ENCODE data around the gene SLC5A2.
A peak's percentile ranks its signal among the peaks of the same experiment; 100 is the strongest.
"Not testable (repeated sequence)": the region's sequence is repeated elsewhere in the genome, so short reads cannot be mapped to it uniquely, and the experiment has no call there.

The SLC5A2 gene

DNA sequence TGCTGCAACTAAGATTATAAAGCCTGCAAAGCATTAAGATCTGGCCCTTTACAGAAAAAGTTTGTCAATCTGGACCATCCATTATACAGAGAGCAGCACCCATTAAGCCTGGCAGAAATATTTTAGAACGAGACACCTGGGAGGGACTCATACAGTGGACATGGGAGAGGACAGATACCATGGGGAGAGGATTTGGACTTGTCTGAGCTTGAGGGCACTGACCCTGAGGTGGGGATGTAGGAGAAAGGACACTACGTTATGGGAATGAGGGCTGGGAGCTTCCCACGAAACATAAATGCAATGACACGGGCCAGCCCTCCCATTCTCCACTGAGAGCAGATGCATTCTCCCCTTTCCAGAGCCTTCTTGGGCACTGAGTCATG is 19.0 kb downstream of the SLC5A2 start:
- DNase-seq = no peak

DNA sequence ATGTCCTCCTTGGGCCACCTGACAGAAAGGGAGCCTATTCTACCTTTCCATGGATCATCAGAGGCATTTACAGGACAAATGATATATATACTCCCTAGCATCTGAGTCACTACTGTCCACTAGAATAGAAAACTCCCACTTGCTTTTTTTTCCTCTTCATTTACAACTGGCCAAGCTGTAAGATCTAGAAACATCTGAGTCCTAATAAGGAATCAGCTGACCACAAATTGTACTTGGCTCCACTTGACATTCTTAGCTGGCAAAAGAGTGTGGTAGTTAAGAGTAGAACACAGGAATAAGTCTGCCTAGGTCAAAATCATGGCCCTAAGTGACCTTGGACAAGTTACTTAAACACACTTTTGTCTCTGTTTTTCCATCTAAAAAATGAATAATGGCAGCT is 20.1 kb downstream of the SLC5A2 start:
- no peak for DNase-seq

DNA sequence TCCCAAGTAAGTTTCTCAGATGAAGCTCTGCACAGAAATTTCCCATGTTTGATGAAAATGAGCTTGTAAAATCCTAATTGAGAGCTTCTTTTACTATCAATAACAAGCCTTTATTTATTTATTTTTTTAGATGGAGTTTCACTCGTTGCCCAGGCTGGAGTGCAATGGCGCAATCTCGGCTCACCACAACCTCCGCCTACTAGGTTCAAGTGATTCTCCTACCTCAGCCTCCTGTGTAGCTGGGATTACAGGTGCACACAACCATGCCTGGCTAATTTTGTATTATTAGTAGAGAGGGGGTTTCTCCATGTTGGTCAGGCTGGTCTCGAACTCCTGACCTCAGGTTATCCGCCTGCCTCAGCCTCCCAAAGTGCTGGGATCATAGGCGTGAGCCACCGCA is 20.6 kb downstream of the SLC5A2 start:
- not testable (repeated sequence) for DNase-seq

DNA sequence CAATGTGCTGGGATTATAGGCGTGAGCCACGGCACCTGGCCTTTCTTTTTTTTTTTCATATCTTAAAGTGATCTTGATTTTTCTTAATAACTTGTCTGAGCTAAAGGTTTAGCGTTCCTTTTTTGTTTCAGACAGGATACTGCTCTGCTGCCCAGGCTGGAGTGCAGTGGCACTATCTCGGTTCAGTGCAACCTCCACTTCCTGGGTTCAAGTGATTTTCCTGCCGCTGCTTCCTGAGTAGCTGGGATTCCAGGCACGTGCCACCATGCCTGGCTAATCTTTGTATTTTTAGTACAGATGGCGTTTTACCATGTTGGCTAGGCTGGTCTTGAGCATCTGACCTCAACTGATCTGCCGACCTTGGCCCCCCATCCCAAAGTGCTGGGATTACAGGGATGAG is 21.2 kb downstream of the SLC5A2 start:
- no peak for DNase-seq

DNA sequence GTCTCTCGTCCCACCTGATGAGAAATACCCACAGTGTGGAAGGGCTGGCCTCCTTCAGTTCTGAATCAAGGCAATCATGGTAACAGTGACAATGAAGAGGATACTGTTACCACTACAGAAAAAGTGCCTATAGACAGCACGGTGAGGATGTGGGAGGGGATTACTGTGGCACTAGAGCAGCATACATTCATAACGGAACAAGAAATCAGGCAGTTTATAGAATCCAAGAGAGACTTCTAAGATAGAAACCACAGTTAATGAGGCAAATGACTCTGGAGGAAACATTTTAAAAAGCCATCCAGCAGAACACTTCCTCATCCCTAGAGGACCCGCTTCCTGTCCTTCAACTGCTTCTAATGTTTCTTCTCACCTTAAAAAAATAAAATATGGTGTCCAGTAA is 22.6 kb downstream of the SLC5A2 start:
- no peak for DNase-seq

DNA sequence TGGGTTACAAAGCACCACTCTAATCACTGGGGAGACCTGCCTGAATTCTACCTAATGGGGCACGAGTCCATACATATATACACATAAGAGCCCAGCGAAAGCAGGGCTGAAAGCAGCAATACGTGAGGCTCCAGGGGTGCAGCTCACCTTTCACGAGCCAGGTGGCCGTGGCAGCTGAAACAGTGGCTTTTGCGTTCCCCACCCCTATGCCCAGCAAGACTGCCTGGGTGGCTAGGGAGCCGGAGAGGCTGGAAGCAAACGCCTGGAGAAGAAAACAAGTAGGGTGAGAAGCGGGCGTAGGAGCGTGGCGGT is 24.6 kb downstream of the SLC5A2 start:
- no peak for DNase-seq

DNA sequence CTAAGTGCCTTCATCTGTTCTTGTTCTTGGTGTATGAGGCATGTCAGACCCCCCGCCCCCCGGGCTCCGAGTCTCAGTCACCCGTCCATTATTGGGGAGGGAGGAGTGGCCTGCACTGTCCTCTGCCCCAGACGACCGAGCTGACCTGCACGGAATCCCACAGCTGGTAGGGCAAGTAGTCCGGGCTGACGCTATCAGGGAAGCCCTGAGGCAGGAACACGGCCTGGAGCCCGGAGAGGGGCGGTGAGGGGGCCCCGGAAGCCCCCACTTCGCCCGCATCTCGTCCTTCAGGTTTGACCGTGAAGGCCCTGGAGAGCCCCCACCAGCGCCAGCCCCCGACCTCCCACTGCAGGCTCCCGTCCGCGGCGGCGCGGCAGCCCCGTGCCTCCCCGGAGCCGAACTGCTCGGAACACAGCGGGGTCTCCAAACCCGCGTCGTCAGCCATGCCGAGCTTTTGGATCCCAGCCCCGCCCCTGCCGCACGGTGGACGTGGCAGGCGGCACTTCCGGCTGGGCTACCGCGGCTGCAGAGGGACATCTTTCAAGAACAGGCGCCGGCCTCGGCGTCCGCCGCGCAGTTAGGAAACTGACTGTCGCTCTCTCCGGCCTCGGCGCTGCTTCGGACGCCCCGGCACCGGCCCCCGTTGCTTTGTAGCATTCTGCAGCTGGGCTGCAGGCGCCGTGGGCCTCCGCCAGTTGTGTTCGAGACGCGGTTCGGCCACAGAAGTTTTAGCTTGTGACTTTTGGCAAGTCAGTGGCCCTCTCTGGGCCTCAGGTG is 25.2 kb downstream of the SLC5A2 start, which contains the start of gene RUSF1:
TSS of gene RUSF1 (minus strand) at position 463 of the 777 bp plus-strand sequence. CDS start at position 445, 18 bp downstream.
- peak; percentile 48 to 82 for DNase-seq

DNA sequence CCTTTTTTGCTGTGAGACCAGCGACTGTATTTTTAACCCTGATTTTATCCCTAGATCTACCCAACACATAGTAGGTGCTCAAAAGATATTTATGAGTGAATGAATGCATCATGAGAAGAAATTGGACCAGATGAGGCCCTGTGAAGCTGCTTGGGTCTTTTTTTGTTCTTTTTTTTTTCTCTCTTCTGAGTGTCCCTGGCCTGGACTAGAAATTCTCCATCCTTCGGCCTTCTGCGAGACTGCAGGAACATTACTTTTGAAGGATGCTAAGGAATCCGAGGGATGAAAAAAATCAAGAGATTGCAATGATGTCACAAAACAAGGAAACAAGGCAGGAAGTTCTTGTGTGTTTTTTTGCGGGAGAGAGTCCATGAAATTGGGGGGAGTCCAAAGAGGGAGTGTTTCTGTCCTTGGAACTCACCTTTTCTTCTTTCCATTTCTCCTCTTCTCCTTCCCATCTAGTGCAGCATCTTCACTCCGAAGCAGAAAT is 25.8 kb downstream of the SLC5A2 start:
- no peak for DNase-seq

DNA sequence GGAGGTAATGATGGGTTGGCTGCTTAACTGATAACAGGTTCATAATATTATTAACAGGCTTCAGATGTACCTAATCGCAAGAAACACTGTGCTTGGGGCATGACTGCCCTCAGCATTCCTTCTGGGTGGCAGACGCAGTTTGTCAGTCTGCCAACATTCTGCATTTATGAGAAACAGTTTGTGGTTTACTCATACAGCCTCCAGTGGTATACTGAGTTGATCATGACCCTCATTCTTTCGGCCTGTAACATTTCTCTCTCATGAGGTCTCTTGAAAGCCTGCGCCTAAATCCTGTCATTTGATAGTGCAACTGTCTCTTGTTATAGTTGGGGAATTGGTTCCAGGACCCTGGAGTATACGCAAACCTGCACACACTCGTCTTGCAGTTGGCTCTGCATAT is 30.2 kb downstream of the SLC5A2 start:
- DNase-seq = no peak

DNA sequence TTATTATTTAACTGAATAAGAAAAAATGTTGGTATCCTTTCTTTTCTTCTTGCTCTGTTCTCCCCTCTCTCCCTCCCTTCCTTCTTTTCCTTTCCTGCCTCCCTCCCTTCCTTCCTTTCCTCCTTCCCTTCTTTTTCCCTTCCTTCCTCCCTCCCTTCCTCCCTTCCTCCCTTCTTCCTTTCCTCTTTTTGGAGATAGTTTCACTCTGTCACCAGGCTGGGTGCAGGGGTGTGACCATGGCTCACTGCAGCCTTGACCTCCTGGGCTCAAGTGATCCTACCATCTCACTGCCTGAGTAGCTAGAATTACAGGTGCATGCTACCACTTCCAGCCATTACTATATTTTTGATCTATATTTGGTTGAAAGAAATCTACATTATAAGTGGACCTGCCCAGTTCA is 31.0 kb downstream of the SLC5A2 start:
- no peak for DNase-seq

DNA sequence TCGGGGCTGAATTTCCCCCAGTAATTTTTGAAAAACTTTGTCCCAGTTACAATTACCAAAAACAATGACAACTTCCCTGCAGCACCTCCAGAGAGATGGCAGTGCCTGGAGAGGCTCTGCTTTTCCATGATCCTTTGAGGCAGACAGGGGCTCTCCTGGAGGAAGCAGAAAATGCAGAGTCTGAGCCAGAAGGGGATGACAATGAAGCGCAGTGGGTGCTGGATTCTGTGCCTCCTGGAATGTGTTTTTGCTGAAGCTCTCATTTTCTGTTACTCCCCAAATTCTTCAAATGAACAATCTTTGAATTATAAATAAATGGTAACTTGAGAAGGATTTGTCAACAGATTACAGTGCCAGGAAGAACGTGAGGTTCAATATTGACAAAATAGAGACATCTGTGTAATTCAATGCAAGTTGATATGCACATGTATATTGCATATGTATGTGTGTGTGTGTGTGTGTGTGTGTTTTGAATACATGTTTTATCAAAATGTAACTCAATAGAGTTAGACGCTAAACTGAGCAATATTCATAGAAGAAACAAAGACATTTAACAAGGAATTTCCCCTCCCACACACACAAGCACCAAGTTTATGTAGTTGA is 35.0 kb downstream of the SLC5A2 start:
- no peak for DNase-seq

DNA sequence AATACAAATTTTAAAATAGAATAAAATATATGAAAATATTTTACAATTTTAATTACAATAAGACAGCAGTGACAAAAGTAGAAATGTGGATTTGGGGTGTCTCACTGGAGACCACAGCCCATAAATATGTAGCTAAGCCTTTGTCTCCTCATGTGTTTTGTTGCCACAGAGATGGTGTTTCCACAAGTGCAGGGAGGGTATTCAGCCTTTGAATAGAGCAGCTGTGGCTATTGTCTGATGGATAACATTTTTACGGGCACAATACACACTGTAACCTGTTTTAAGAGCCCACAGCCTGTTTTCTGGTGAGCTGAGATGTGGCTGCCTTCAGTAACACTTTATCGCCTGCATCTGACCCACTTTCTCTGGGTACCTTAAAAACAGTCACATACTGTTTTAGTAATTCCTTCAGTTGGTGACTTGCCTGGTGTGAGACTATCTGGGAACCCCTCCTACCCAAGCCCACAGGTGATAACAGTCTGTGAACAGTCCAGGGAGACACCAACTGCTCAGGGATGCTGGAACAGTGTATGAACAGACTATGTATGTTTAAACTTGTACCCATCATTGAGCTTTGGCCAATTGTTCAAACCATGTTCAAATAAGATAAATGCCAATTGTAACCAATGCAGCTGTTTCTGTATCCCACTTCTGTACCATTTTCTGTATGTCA is 37.0 kb downstream of the SLC5A2 start:
- no peak for DNase-seq

DNA sequence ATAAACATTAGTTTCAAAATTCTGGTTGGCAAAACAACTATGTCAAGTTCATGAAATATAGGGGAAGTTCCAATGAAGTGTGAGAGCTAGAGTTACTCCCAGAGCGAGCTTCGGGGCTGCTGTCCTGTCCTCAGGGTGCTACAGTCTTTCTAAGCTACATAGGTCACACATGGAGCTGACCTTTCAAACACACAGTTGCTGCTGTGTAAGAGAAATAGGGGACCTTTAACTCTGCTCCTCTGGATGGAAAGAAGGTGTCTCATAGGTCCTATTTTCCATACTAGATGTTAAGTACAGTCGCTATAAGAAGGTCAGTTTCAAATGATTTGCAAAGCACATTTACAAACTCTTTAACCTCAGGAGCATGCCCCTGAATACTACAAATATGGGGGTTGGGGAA is 38.4 kb downstream of the SLC5A2 start:
- no peak for DNase-seq

DNA sequence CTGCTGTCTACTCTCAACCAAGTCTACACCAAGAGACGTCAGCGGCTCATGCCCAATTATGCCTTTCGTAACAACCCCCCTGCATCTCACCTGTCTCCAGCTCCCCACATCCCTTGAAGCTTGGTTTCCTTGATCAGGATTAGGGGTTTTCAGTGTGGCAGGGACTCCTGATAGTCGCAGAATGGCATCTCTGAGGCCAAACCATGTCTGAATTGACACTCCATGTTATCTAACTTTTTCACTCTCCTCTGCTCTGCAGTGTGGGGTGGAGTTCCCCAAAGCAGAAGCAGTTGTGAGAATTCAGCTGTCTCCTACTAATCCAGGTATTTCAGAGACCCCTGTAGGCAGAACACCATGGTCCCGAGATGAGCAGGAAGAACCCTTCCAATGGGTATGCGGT is 39.1 kb downstream of the SLC5A2 start:
- DNase-seq = no peak

DNA sequence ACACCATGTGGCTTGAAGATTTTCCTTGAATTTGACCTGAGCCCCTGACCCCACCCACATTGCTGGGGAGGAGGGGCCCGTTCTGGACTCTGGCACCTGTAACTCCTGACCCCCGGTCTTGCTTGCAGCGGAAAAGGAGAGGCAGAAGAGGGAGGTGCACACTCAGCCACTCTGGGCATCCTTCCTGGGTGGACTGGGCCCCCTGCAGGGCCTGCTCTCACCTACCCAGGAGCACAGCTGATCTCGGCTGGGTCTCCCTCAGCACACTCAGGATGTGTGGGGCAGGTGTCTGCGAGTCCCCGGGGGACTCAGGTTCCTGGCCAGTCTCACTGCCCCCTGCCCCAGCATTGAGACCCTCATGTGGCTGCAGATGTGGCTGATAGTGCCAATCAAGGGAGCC is 40.8 kb downstream of the SLC5A2 start:
- not testable (repeated sequence) for DNase-seq

DNA sequence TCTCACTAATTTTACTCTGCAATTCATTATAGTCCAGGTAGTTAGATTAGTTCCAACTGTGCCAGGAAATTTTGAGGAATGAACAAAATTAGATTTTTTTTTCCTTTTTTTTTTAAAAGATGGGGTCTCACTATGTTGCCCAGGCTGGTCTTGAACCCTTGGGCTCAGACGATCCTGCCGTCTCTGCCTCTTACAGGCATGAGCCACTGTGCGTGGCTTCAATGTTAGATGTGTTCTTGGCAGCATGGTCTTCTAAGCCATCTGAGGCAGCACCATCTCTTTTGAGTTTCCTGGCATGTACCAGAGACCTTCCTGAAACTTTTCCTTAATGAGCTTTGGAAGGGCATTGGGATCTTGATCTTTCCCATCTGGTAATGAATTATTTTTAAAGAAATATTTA is 42.2 kb downstream of the SLC5A2 start:
- DNase-seq = no peak

DNA sequence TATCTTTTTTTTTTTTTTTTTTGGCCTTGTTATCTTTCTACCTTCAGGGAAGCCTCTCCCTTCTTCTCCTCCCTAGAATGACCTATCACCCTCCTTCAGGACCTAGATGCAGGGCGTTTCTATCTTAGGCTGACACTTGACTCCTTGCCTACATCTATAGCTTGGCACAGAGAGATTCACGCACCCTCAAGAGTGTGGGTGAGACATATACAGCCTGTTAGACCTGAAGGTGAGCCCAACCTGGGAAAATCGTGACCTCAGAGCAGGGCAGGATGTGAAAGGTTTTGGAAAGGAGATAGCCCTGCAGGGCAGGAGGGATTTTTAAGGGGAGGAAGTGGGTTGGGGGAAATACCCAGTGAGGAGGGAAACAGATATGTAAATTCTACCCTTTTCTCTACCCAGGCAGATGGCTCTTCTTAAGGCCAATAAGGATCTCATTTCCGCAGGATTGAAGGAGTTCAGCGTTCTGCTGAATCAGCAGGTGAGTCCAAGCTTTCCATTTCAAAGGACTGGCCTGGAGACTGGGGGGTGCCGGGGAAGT is 44.9 kb downstream of the SLC5A2 start, which contains the start of gene AHSP:
TSS of gene AHSP (plus strand) at position 167 of the 541 bp plus-strand sequence. CDS start at position 407, 240 bp downstream.
- no peak for DNase-seq

DNA sequence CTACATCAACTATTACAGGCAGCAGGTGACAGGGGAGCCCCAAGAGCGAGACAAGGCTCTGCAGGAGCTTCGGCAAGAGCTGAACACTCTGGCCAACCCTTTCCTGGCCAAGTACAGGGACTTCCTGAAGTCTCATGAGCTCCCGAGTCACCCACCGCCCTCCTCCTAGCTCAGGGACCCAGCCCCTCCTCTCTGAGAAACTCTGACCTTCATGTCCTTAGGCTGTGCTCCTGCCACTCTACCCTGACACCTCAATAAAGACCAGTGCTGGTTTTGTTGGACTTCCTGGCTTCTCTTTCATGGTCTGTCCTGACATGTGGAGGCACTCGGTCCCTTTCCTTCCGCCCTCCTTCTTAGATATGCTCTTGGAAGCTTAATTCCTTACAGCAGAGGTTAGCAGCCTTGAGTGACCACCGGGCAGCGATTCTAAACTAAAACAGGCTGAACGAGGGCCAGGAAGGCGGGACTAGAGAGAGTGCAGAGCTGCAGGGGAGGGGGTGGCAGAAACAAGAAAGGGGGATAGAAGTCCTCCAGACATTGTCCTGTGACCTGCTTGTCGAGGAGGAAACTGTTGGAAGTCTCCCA is 45.7 kb downstream of the SLC5A2 start:
- no peak for DNase-seq

DNA sequence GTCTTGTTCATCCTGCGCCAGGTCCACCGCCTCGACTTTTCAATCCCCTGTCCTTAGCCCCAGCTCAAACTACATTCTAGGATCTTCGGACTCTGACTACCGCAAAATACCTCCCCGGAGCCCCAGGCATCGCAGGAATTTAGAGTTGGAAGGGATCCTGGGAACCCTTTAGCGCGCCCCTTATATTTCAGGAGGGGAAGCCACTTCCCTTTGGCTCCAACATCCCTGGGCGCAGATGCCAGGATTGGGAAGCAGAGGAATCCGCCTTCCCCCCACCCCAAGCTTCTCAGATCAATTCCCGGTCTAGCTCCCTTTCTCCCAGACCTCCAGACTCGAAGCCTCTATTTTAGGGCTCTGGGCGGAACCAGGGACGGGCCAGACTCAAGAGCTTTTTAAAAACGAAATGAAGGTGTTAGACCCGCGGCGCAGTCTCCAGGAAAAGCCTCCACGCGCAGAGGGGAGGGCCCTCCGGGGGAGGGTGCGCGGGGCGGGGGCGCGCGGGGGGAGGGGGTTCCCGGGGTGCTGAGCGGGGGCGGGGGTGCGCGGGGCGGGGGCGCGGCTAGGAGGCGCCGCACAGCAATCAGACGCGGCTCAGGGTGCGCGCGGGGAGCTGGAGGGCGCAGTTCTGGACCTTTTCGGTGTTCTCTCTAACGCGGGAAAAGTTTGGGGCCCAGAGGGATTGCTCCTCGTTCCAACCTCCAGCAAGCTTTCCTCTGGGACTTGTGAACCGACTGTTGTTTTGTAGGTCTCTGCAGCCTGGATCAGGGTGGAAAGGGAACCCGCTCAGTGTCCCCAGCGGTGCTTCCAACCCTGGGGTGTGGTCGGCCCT is 46.4 kb downstream of the SLC5A2 start:
- no peak for DNase-seq

DNA sequence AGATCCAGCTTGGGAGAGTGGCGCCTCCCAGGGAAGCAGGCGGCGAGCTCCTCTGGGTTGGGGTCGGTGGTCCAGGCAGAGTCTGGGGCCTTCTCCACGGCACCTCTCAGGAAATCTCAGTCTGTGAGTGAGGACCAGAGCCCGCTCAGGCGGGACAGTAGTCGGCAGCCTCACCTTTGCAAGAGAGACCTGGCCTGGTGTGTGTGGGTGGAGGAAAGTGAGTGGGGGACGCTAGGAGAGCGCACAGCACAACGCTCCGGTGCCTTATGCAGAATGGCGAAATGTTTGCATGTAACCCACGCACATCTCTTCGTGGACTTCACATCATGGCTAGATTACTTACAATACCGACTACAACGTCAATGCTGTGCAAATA is 47.0 kb downstream of the SLC5A2 start:
- no peak for DNase-seq

DNA sequence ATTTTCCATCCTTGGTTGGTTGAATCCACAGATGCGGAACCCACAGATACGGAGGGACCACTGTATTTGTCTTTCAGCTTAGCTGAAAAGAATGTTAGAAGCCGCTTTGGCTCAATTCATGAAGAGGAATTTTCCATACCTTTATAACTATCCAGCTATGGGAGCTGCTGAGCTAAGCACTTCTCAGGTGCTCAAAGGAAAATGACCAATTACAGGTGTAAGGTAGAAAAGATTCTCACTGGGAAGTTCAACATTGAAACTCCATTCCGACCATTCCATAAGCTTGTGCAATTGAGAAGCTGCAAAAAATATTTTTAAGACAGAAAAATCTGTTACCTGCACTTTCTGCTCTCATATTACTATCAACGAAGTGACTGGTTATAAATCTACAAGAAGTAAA is 47.5 kb downstream of the SLC5A2 start:
- no peak for DNase-seq

DNA sequence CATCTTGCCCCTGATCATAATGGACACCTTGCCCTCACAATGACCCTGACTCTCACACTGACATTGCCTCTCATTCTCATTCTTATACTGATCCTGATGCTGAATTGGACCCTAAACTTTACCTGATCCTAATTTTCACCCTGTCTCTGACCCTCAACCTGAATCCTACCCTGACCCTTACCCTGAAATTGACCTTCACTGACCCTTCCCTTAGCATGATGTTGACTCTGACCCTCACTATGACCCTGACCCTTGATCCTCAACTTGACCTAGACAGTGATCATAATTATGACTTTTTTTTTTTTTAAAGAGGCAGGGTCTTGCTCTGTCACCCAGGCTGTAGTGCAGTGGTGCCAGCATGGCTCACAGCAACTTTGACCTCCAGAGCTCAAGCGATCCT is 48.2 kb downstream of the SLC5A2 start:
- DNase-seq = no peak

DNA sequence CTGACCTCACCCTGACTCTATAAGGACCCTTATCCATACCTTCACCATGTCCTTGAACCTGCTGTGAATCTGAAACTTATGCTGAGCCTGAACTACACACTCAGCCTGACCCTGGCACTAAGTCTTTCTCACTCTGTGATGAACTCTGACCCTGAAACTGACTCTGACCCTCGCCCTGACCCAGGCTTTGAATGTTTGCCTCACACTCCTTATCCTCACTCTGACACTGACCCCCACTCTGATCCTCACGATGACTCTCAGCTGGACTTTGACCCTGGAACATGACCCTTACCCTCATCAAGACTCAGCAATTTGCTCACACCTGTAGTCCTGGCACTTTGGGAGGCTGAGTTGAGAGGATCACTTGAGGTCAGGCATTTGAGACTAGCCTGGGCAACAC is 49.2 kb downstream of the SLC5A2 start:
- DNase-seq = no peak

All from NCI-H524 (cell line).